ENCODE results near the gene EIF4G1. TPM values are rescaled to one million over a fixed set of nuclear protein-coding genes. Genes with fewer than 3 reads are reported as not detected.

Gene EIF4G1
- total RNA-seq, 1 experiment from 2014 or later, result 532 TPM

GRCh38 chr3:184333700-184334099 lies 19.3 kb downstream of the EIF4G1 start:
- Histone ChIP-seq H4K91ac (ENCODE audit: insufficient read length, low read depth, low read length) (no peak overlapping the region), H4K8ac (replicated peaks; ENCODE audit: insufficient read length, low read depth, low read length) (no peak overlapping the region), H2BK120ac (ENCODE audit: low read depth, low read length, poor library complexity, severe bottlenecking) (no peak overlapping the region), H3K14ac (ENCODE audit: insufficient read depth, low read length) (no peak overlapping the region), H3K23me2 (ENCODE audit: insufficient read length, low read depth, low read length, poor library complexity, severe bottlenecking) (peaks cover 10% of the 10 kb centered on the region), H3K18ac (ENCODE audit: insufficient read length, low read depth, low read length) (no peak overlapping the region), H2AFZ (ENCODE audit: low read length) (no peak overlapping the region), H4K5ac (ENCODE audit: insufficient read length, low read depth, low read length) (no peak overlapping the region), H2BK20ac (ENCODE audit: low read depth, low read length, poor library complexity, severe bottlenecking) (no peak overlapping the region), H3K79me1 (ENCODE audit: insufficient read depth, low read depth, low read length, poor library complexity, severe bottlenecking) (no peaks in the 10 kb centered on the region), H3K4me1 (ENCODE audit: insufficient read depth, low read length) (no peaks in the 10 kb centered on the region), H3K23ac (ENCODE audit: insufficient read length, low read depth, low read length) (no peak overlapping the region), H3K56ac (ENCODE audit: insufficient read length, low read depth, low read length) (no peak overlapping the region), H2AK5ac (ENCODE audit: insufficient read length, low read length) (no peak overlapping the region), H2BK5ac (ENCODE audit: insufficient read length, low read length) (no peak overlapping the region), H2BK15ac (ENCODE audit: low read depth, low read length) (no peak overlapping the region), H3T11ph (ENCODE audit: low read length) (no peak overlapping the region), H4K20me1 (ENCODE audit: control insufficient read depth, insufficient read depth, insufficient read length) (peaks cover 4% of the 10 kb centered on the region), H3K27me3 (ENCODE audit: insufficient read depth, low read length) (no peaks in the 10 kb centered on the region), H2BK12ac (ENCODE audit: insufficient read length, low read depth, low read length) (no peak overlapping the region), H3K9me3 (ENCODE audit: control insufficient read depth, low read depth, low read length) (no peaks in the 10 kb centered on the region), H3K9ac (ENCODE audit: extremely low read depth, insufficient read length, low read length) (no peak overlapping the region), H3K27ac (ENCODE audit: insufficient read length, low read depth, low read length) (no peak overlapping the region), H3K4me2 (ENCODE audit: insufficient read depth, insufficient read length, low read length) (no peak overlapping the region), H3K4ac (ENCODE audit: low read depth, low read length) (no peak overlapping the region), H3K79me2 (ENCODE audit: insufficient read depth, low read length) (no peaks in the 10 kb centered on the region)
- Mint-ChIP-seq H3K27me3 (ENCODE audit: low read depth) (no peaks in the 10 kb centered on the region; the same call in none of the 2 replicates), H3K9me3 (no peaks in the 10 kb centered on the region), H3K4me1 (peaks cover 29 to 32% of the 10 kb centered on the region in 2 experiments), H3K4me3 (no peak overlapping the region; a peak in 1 of 5 replicates), H3K36me3 (ENCODE audit: insufficient read depth in 1 of 3, low read depth in 3 of 3) (peaks cover 48 to 67% (median 56%) of the 10 kb centered on the region in 3 experiments; a peak in 6 of 7 replicates), H3K27ac (peak overlapping the region in 2 of 3 experiments; percentile 73 to 77; a peak in 4 of 7 replicates)
- DNase-seq, result no peak
- TF ChIP-seq CTCF (conservative IDR thresholded peaks at IDR 0.05), result no peak
- no CpG with 5 or more reads among the region's 3 CpGs for WGBS (ENCODE audit: extremely low coverage, insufficient read length, low lambda C conversion rate)
